Heart right ventricle (tissue), 16 donors: ENCODE data around the gene SLC9A2. TPM values are rescaled to one million over a fixed set of nuclear protein-coding genes. Genes with fewer than 3 reads are reported as not detected.

Experiments
- ATAC-seq, 8 donors: fragments of 200-7000 bp; cut with Tn5 transposase; one replicate each; pipeline ENCODE4 v1.9.1; 2020; ENCODE audit warnings: mild to moderate bottlenecking in 8 of 8, moderate library complexity in 8 of 8, moderate number of reproducible peaks in 1 of 8
- DNase-seq, 2 donors: peaks; one replicate each; pipeline ENCODE4 v3.0.0-alpha.2; 2020
- H3K27ac ChIP-seq, 10 donors: fragments of 200-600 bp; sonication (generic) in 2 of 10; one replicate each; pipeline versions ENCODE4 v1.5.0 to v1.8.0; 2020 to 2022; ENCODE audit warnings: mild to moderate bottlenecking in 3 of 10
- H3K27me3 ChIP-seq, 7 donors: fragments of 200-600 bp; one replicate each; pipeline ENCODE4 v1.8.0; 2021 to 2022; ENCODE audit warnings: mild to moderate bottlenecking in 2 of 7
- H3K36me3 ChIP-seq, 9 donors: fragments of 200-600 bp; sonication (generic) in 1 of 9; one replicate each; pipeline versions ENCODE4 v1.5.0 to v1.8.0; 2020 to 2022; ENCODE audit warnings: mild to moderate bottlenecking in 2 of 9
- H3K4me1 ChIP-seq, 9 donors: fragments of 200-600 bp; sonication (generic) in 1 of 9; one replicate each; pipeline versions ENCODE4 v1.5.0 to v1.8.0; 2020 to 2022; ENCODE audit warnings: mild to moderate bottlenecking in 4 of 9
- H3K4me3 ChIP-seq, 10 donors: fragments of 200-600 bp; sonication (generic) in 2 of 10; one replicate each; pipeline versions ENCODE4 v1.5.0 to v1.8.0; 2020 to 2022; ENCODE audit warnings: mild to moderate bottlenecking in 7 of 10, moderate library complexity in 2 of 10
- H3K9me3 ChIP-seq, 11 donors: fragments of 200-600 bp in 10 of 11; sonication (generic) in 2 of 11; one replicate each; pipeline versions ENCODE4 v1.5.0 to v1.8.0; 2013 to 2022; ENCODE audit warnings: mild to moderate bottlenecking in 2 of 11, control low read depth in 1 of 11, moderate library complexity in 1 of 11
- intact Hi-C, 10 donors: fragments of 100-400 bp; cut with DNase I; formaldehyde crosslinking; loops; one replicate each; pipeline versions ENCODE4 v1.11.1 to v1.14.2; 2022
- polyA plus RNA-seq, 2 donors: library from polyadenylated mRNA; stranded (reverse); fragments of 200-250 nt; gene quantifications; one replicate each; pipeline ENCODE4 v1.2.3, GENCODE V29; 2013
- total RNA-seq, 10 donors: library from RNA; stranded (reverse); fragmentation: NEBNext Ultra II Directional in 3 of 10; extraction: Animal tissue kit (Norgen Biotek cat#: 25700) in 3 of 10; gene quantifications; one replicate each; pipeline versions ENCODE4 v1.2.1 to v1.2.4, GENCODE V29; 2021 to 2023
- TF ChIP-seq, protein P1 (sequence below), 9 donors: fragments of 200-600 bp; sonication (generic) in 2 of 9; IDR thresholded peaks; one replicate each; pipeline versions ENCODE4 v1.5.0 to v1.8.0; 2021 to 2022; ENCODE audit warnings: antibody characterized with exemption in 9 of 9, mild to moderate bottlenecking in 5 of 9, moderate library complexity in 1 of 9
- donor health status: Arrhythmogenic right ventricular cardiomyopathy.
- donor health status: ischemic (EF 13 %, LVEDD 7.1; RV severe dilation, severe dysfunction).
- donor health status: healthy with polysubstance abuse.
- donor health status: DM: no; HTN: yes; CAD: no.
- donor health status: DM: no; HTN: no; CAD: no.
- donor health status: ischemic (EF 25% LVEDD 6.9; RV normal size, moderate dysfunction).
- donor health status: ischemic (EF 25% LVEDD 5.7; RV mildly dilated, moderate dysfunction).
- donor health status: healthy.
- donor health status: DM: yes; HTN: yes; CAD: no.
- donor health status: Ischemic cardiomyopathy.
- donor health status: ischemic (EF 35%, LVEDD 5.7; RV mildly dilated, moderate dysfunction).
- donor health status: nonischemic (EF 11% LVEDD 7.7; RV severe dilation, severe dysfunction).
- donor health status: DM: yes; HTN: yes; CAD: no.
- donor health status: PGD.
- donor health status: ischemic (EF 29% LVEDD 5.4; RV normal size, mild dysfunction).
- donor health status: nonischemic (EF 23%, LVEDD 6.1; RV moderate dilation, normal function).

The SLC9A2 gene
- total and polyA plus RNA-seq, 12 donors = under 0.01 to 0.21 (median 0.17) TPM; not detected in 5

DNA sequence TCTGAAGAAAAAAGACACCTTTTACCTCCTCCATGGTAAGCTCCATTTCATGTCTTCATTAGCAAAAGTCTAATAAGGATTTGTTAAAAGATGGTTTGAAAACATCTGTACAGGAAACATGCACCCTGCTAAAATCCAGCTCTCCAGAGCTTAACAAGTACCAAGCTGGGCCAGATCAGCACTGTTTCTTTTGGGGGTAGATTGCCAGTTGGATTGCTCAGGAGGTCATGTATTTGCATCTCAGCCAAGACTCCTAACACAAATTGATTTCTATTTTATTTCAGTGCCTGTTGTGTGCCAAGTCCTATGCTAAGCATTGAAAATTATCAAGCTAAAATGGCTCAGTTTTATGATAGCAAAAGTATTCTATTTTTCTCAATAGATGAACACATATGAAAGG, 139.1 kb downstream of the SLC9A2 start:
- Histone ChIP-seq H3K4me1 (peaks cover 0 to 42% (median 19%) of the 10 kb centered on the region in 9 donors), H3K36me3 (no peaks in the 10 kb centered on the region), H3K27me3 (no peaks in the 10 kb centered on the region), H3K27ac (peak overlapping the region in 1 of 10 donors; percentile 10), H3K4me3 (no peak overlapping the region), H3K9me3 (no peaks in the 10 kb centered on the region)
- no peak for ATAC-seq
- DNase-seq = no peak
- TF ChIP-seq, protein P1, sequence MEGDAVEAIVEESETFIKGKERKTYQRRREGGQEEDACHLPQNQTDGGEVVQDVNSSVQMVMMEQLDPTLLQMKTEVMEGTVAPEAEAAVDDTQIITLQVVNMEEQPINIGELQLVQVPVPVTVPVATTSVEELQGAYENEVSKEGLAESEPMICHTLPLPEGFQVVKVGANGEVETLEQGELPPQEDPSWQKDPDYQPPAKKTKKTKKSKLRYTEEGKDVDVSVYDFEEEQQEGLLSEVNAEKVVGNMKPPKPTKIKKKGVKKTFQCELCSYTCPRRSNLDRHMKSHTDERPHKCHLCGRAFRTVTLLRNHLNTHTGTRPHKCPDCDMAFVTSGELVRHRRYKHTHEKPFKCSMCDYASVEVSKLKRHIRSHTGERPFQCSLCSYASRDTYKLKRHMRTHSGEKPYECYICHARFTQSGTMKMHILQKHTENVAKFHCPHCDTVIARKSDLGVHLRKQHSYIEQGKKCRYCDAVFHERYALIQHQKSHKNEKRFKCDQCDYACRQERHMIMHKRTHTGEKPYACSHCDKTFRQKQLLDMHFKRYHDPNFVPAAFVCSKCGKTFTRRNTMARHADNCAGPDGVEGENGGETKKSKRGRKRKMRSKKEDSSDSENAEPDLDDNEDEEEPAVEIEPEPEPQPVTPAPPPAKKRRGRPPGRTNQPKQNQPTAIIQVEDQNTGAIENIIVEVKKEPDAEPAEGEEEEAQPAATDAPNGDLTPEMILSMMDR (IDR thresholded peaks at IDR 0.05) = no peak
- intact Hi-C loops = loop anchor here in 3 of 10 donors (2.0 to 5.0 kb wide), 2 partner anchors 48 to 49 kb away; no protein-coding TSS in a partner anchor

Other genes with a start within 250 kb of the SLC9A2 start
- 1 to 10 TPM in 1 of 10 donors, under 1 TPM in 6, not detected in 3; 0.12 to 1.2 (median 0.57) TPM for gene IL18RAP, start 196.4 kb upstream of the SLC9A2 start, total RNA-seq
- under 1 TPM; 0.28 to 0.44 TPM for gene IL18RAP, start 196.4 kb upstream of the SLC9A2 start, polyA plus RNA-seq
- gene SLC9A4, start 146.3 kb upstream of the SLC9A2 start, total RNA-seq = under 1 TPM in 1 of 10 donors, not detected in 9; 0.07 TPM
- not detected for gene SLC9A4, start 146.3 kb upstream of the SLC9A2 start, polyA plus RNA-seq
- 100 to 1,000 TPM; 142 to 225 (median 191) TPM for gene TMEM182, start 142.5 kb downstream of the SLC9A2 start, total RNA-seq
- gene TMEM182, start 142.5 kb downstream of the SLC9A2 start, polyA plus RNA-seq = 10 to 100 TPM; 10.1 to 39.4 TPM